Chondrocyte (in vitro differentiated cells): Measurements from ENCODE around the gene SEL1L. TPM values are rescaled to one million over a fixed set of nuclear protein-coding genes. Genes with fewer than 3 reads are reported as not detected.

ENCODE experiments used
- DNase-seq: peaks from one replicate; pipeline ENCODE4 v3.0.0; 2021; ENCODE audit warnings: mixed read lengths, low spot score
- H3K27ac Mint-ChIP-seq: one replicate; pipeline ENCODE4 v1.8.0; 2021; ENCODE audit warnings: mild to moderate bottlenecking, moderate library complexity, mixed read lengths; ENCODE audit not compliant: unreplicated experiment
- H3K27me3 Mint-ChIP-seq: 2 replicates; pipeline ENCODE4 v1.8.0; 2021; ENCODE audit warnings: low read depth, mixed read lengths
- H3K36me3 Mint-ChIP-seq: 2 replicates; pipeline ENCODE4 v1.8.0; 2021; ENCODE audit warnings: low read depth, mixed read lengths
- H3K4me1 Mint-ChIP-seq: 2 replicates; pipeline ENCODE4 v1.8.0; 2021; ENCODE audit warnings: low read depth, mild to moderate bottlenecking, mixed read lengths
- H3K4me3 Mint-ChIP-seq: one replicate; pipeline ENCODE4 v1.8.0; 2021; ENCODE audit warnings: mild to moderate bottlenecking, moderate library complexity, mixed read lengths; ENCODE audit not compliant: unreplicated experiment
- H3K9me3 Mint-ChIP-seq: 2 replicates; pipeline ENCODE4 v1.8.0; 2021; ENCODE audit warnings: low read depth, mixed read lengths
- total RNA-seq: library from RNA; stranded (reverse); gene quantifications from 3 replicates; pipeline ENCODE4 v1.2.1, GENCODE V29; 2021
- TF ChIP-seq, protein P1 (sequence below): fragments of 200-600 bp; sonication (generic); IDR thresholded peaks from 2 replicates; pipeline ENCODE4 v1.5.0; 2021; ENCODE audit warnings: antibody characterized with exemption, mild to moderate bottlenecking, moderate library complexity

SEL1L gene
- total RNA-seq, 1 donor from 2014 or later, result 201 TPM

- Mint-ChIP-seq H3K27ac (no peak overlapping the region), H3K27me3 (peaks cover 24% of the 10 kb centered on the region), H3K36me3 (no peaks in the 10 kb centered on the region), H3K4me1 (peaks cover 8% of the 10 kb centered on the region), H3K9me3 (no peaks in the 10 kb centered on the region), H3K4me3 (no peak overlapping the region)
- DNase-seq, result no peak
- TF ChIP-seq, protein P1, sequence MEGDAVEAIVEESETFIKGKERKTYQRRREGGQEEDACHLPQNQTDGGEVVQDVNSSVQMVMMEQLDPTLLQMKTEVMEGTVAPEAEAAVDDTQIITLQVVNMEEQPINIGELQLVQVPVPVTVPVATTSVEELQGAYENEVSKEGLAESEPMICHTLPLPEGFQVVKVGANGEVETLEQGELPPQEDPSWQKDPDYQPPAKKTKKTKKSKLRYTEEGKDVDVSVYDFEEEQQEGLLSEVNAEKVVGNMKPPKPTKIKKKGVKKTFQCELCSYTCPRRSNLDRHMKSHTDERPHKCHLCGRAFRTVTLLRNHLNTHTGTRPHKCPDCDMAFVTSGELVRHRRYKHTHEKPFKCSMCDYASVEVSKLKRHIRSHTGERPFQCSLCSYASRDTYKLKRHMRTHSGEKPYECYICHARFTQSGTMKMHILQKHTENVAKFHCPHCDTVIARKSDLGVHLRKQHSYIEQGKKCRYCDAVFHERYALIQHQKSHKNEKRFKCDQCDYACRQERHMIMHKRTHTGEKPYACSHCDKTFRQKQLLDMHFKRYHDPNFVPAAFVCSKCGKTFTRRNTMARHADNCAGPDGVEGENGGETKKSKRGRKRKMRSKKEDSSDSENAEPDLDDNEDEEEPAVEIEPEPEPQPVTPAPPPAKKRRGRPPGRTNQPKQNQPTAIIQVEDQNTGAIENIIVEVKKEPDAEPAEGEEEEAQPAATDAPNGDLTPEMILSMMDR, result no peak
Observed at GRCh38 chr14:81450100-81450531, 83.5 kb downstream of the SEL1L start.

- no peak overlapping the region for H3K27ac Mint-ChIP-seq
- TF ChIP-seq, protein P1, result no peak
- no peaks in the 10 kb centered on the region for H3K9me3 Mint-ChIP-seq
- H3K4me3 Mint-ChIP-seq, result no peak overlapping the region
- no peak for DNase-seq
- peaks cover 23% of the 10 kb centered on the region for H3K27me3 Mint-ChIP-seq
- H3K36me3 Mint-ChIP-seq, result no peaks in the 10 kb centered on the region
- peaks cover 8% of the 10 kb centered on the region for H3K4me1 Mint-ChIP-seq
Observed at GRCh38 chr14:81449576-81449975, 84.1 kb downstream of the SEL1L start.

- peaks cover 8% of the 10 kb centered on the region for H3K4me1 Mint-ChIP-seq
- no peaks in the 10 kb centered on the region for H3K36me3 Mint-ChIP-seq
- TF ChIP-seq, protein P1, result no peak
- H3K9me3 Mint-ChIP-seq, result peaks cover 3% of the 10 kb centered on the region
- H3K27ac Mint-ChIP-seq, result no peak overlapping the region
- DNase-seq, result no peak
- peaks cover 28% of the 10 kb centered on the region for H3K27me3 Mint-ChIP-seq
- H3K4me3 Mint-ChIP-seq, result no peak overlapping the region
Observed at GRCh38 chr14:81449114-81449513, 84.5 kb downstream of the SEL1L start.

- H3K4me1 Mint-ChIP-seq, result no peaks in the 10 kb centered on the region
- H3K9me3 Mint-ChIP-seq, result peaks cover 7% of the 10 kb centered on the region
- H3K4me3 Mint-ChIP-seq, result no peak overlapping the region
- H3K27ac Mint-ChIP-seq, result no peak overlapping the region
- DNase-seq, result no peak
- no peaks in the 10 kb centered on the region for H3K36me3 Mint-ChIP-seq
- peaks cover 41% of the 10 kb centered on the region for H3K27me3 Mint-ChIP-seq
- TF ChIP-seq, protein P1, result no peak
Observed at GRCh38 chr14:81447021-81447764, 86.5 kb downstream of the SEL1L start.

DNA sequence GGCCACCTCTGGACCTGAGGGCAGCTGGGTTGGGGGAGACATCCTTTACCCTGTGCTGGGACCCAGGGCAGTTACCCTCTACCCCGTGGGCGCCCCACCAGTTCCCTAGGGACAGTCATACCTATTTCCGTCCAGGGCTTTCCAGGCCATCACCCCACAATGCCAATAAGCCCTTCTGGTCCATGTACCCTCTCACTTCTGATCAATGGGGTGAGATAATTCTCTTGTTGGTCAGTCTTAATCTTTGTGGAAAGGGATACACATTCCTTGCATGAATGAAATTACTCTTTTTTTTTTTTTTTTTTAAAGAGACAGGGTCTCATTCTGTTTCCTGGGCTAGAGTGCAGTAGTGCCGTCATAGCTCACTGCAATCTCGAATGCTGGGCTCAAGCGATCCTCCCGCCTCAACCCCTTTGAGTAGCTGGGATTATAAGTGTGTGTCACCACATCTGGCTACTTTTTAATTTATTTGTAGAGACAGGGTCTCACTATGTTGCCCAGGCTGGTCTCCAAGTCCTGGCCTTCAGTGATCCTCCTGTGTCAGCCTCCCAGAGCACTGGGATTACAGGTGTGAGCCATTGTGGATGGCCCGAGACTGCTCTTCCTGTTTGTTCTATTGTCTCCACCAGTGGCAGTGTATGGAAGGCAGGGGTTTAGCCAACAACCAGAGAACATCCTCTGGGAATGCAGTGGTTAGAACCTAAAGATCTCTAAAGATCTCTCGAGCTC lies 87.2 kb downstream of the SEL1L start:
- no peak overlapping the region for H3K27ac Mint-ChIP-seq
- TF ChIP-seq, protein P1, result no peak
- DNase-seq, result no peak
- peaks cover 7% of the 10 kb centered on the region for H3K9me3 Mint-ChIP-seq
- no peaks in the 10 kb centered on the region for H3K4me1 Mint-ChIP-seq
- H3K27me3 Mint-ChIP-seq, result peaks cover 47% of the 10 kb centered on the region
- no peaks in the 10 kb centered on the region for H3K36me3 Mint-ChIP-seq
- H3K4me3 Mint-ChIP-seq, result no peak overlapping the region
